GM19463 (cell line): ENCODE measurements around the gene ASB1.

Experiments used
- ATAC-seq: cut with Tn5 transposase; IDR thresholded peaks from one replicate; pipeline ENCODE4 v1.9.1; 2021; ENCODE audit warnings: mild to moderate bottlenecking, moderate library complexity; ENCODE audit not compliant: unreplicated experiment

Gene ASB1

GRCh38 chr2:238489896-238490295 lies 63.2 kb downstream of the ASB1 start:
- ATAC-seq: no peak

DNA sequence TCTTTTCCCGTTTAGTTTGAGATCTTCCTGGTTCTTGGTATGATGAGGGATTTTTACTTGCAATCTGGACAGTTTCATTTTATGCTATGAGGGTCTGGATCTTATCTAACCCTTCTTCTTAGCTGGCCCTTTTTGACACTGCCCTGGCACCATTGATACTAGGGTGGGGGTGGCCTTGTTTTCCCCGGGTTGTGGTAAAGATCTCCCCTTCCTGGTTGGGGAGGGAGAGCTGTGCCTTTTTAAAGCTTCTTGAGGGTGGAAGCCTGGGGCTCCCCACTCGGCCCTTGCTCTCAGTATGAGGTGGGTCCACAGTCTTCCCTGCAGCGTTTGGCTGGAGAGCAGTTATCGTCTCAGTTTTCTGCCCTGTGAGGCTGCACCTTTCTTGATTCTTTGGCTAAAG lies 66.1 kb downstream of the ASB1 start:
- ATAC-seq: no peak

DNA sequence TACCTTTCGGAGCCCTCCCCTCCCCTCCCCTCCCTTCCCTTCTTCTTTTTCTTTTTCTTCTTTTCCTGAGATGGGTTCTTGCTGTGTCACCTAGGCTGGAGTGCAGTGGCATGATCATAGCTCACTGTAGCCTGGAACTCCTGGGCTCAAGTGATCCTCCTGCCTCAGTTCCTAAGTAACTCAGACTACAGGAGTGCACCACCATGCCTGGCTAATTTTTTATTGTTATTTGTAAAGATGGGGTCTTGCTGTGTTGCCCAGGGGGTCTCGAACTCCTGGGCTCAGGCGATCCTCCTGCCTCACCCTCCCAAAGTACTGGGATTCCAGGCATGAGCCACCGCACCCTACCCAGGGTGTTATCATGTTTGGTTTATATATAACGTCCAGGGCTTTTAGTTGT lies 66.7 kb downstream of the ASB1 start:
- no peak for ATAC-seq

DNA sequence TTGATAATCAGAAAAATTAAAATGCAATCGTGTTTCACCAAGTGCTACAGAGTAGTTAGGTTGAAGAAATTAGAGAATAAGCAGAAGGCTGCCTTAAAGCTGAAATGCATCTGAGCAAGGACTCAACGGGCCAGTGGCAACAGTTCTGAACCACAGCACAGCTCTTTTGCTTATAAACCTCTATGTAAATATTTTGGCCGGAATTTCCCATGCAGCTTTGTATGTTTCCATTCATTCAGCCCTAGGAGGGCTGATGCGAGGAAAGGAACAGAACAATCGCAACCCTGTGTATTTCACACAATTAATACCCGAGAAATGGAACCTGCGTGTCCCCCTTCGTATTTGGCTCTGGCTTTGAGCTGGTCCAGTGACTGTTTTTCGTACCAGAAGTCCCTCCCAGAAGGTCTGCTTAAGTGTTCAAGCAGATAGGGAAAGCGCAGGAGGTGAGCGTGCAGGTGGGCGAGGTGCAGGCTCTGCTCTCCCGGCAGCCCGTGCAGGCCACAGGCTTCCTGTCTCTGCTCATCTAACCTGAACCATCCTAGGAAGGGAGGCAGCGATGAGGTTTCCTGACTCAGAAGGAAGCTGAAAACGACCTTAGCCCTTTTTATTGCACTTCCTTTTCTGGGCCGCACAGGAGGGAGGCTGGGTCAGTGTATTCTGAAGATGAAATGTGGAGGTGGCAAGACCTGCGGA lies 67.3 kb downstream of the ASB1 start:
- no peak for ATAC-seq

- ATAC-seq: no peak
Observed at GRCh38 chr2:238494573-238494961, 67.8 kb downstream of the ASB1 start.

GRCh38 chr2:238495422-238495821 lies 68.7 kb downstream of the ASB1 start:
- ATAC-seq: no peak

GRCh38 chr2:238496756-238497609 lies 70.3 kb downstream of the ASB1 start:
- ATAC-seq: no peak

- ATAC-seq: no peak
Observed at GRCh38 chr2:238497610-238498005, 70.9 kb downstream of the ASB1 start.

GRCh38 chr2:238498188-238498587 lies 71.5 kb downstream of the ASB1 start:
- ATAC-seq: no peak

GRCh38 chr2:238498691-238499295 lies 72.1 kb downstream of the ASB1 start:
- ATAC-seq: no peak

- ATAC-seq: no peak
Observed at GRCh38 chr2:238499731-238500580, 73.2 kb downstream of the ASB1 start.

DNA sequence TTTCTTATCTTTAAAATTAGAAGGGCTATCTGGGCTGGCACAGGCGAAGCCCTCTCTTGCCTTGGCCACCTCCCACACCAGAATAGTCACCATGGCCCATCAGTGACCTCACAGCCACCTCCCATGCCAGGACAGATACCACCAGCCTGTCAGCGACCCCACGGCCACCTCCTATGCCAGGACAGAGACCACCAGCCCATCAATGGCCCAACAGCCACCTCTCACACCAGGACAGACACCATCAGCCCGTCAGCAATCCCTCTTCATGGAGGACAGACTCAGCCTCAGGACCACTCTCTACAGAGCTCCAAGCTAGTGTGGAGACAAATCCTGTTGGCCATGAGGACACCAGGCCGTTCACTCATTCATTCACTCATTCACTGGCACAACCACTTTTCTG lies 74.6 kb downstream of the ASB1 start:
- no peak for ATAC-seq
